ENCODE results near the gene ZNF512B.

- TF ChIP-seq ZBTB11 (tag by site-specific recombination; conservative IDR thresholded peaks at IDR 0.05; ENCODE audit: low read depth) (no peak), ZNF140 (tag by site-specific recombination; IDR thresholded peaks at IDR 0.05) (no peak)
Observed at GRCh38 chr20:64000906-64001305, 31.2 kb upstream of the ZNF512B start.

Data from HEK293 (cell line).